ENCODE measurements around the gene KLHL11. TPM values are rescaled to one million over a fixed set of nuclear protein-coding genes. Genes with fewer than 3 reads are reported as not detected.

The KLHL11 gene
- polyA plus RNA-seq, 1 donor (not counting 4 experiments of a cell fraction or from before 2014, with no cell fraction given): 5.2 TPM

DNA sequence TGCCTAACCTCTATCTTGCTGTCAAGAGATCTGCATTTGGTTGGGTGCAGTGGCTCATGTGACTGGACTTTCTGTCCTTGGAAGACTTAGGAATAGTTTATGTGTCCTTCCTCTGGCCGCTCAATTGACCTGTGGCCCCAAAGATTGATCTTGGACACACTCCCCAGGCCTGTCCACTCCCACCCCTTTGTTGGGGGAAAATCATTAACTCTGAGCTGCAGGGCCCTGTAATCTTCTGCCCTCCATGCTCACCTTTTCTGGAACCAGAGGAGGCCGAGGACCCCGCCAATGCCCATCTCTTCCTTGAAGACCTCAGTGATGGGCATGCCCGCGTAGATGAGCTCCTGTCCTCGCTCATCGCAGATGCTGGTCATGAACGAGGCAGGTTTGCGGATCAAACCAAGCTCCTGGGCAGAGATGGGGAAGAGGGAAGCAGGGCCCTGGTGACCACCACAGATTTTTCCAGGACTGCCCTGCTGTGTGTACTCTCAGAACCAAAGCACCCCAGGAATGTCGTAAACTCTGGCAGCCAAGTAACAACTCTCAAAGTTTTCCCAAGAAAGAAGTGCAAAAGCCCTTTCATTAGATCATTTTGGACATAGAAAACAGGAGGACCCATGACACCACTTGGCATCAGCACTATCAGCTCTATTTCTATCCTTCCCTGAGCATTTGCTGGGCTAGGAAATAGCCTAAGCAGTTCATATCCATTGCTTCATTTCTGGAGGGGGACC is 8.5 kb upstream of the KLHL11 start:
- Histone ChIP-seq H3K4me1 (ENCODE audit: control insufficient read depth, extremely low read depth, insufficient read depth, low read length) (peaks cover 6% of the 10 kb centered on the region), H3K9me3 (ENCODE audit: control insufficient read depth, low read depth, low read length) (no peaks in the 10 kb centered on the region), H3K9me1 (ENCODE audit: control insufficient read depth, extremely low read depth, insufficient read depth, low read length) (no peaks in the 10 kb centered on the region), H3K4me3 (ENCODE audit: control insufficient read depth in 2 of 3, extremely low read depth in 1 of 3, insufficient read depth in 2 of 3, low read depth in 1 of 3, low read length in 3 of 3) (no peak overlapping the region), H3K36me3 (ENCODE audit: control insufficient read depth in 2 of 2, extremely low read depth in 1 of 2, insufficient read depth in 2 of 2, low read length in 2 of 2) (peaks cover 54 to 59% of the 10 kb centered on the region in 2 experiments), H2AFZ (ENCODE audit: control insufficient read depth, low read length) (no peak overlapping the region), H3K4me2 (ENCODE audit: control insufficient read depth, extremely low read depth, insufficient read depth, low read depth, low read length) (no peak overlapping the region), H3K27ac (ENCODE audit: control insufficient read depth, insufficient read depth, low read length) (no peak overlapping the region), H4K20me1 (ENCODE audit: control insufficient read depth, extremely low read depth, insufficient read depth, low read length) (no peaks in the 10 kb centered on the region), H3K79me2 (ENCODE audit: control insufficient read depth, insufficient read depth, low read length) (no peaks in the 10 kb centered on the region), H3K9ac (ENCODE audit: control insufficient read depth, extremely low read depth, insufficient read depth, low read length) (no peak overlapping the region), H3K27me3 (ENCODE audit: control insufficient read depth, extremely low read depth, insufficient read depth, low read length) (no peaks in the 10 kb centered on the region)
- dilution Hi-C loops (cut with MboI; ENCODE audit: extremely low pct_ligation_motif_present, low sequenced_read_pairs): no loop called here
- DNase-seq (ENCODE audit: low read depth, low spot score): no peak
- FAIRE-seq: no peak
- TF ChIP-seq, protein P1, sequence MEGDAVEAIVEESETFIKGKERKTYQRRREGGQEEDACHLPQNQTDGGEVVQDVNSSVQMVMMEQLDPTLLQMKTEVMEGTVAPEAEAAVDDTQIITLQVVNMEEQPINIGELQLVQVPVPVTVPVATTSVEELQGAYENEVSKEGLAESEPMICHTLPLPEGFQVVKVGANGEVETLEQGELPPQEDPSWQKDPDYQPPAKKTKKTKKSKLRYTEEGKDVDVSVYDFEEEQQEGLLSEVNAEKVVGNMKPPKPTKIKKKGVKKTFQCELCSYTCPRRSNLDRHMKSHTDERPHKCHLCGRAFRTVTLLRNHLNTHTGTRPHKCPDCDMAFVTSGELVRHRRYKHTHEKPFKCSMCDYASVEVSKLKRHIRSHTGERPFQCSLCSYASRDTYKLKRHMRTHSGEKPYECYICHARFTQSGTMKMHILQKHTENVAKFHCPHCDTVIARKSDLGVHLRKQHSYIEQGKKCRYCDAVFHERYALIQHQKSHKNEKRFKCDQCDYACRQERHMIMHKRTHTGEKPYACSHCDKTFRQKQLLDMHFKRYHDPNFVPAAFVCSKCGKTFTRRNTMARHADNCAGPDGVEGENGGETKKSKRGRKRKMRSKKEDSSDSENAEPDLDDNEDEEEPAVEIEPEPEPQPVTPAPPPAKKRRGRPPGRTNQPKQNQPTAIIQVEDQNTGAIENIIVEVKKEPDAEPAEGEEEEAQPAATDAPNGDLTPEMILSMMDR (optimal IDR thresholded peaks at IDR 0.05 in 1 of 3, IDR thresholded peaks at IDR 0.05 in 1 of 3, conservative IDR thresholded peaks at IDR 0.05 in 1 of 3; ENCODE audit: extremely low read depth in 1 of 3, insufficient read depth in 2 of 3, low read length in 3 of 3): no peak
- TF ChIP-seq EZH2 (IDR thresholded peaks at IDR 0.05; ENCODE audit: low read length): no peak

DNA sequence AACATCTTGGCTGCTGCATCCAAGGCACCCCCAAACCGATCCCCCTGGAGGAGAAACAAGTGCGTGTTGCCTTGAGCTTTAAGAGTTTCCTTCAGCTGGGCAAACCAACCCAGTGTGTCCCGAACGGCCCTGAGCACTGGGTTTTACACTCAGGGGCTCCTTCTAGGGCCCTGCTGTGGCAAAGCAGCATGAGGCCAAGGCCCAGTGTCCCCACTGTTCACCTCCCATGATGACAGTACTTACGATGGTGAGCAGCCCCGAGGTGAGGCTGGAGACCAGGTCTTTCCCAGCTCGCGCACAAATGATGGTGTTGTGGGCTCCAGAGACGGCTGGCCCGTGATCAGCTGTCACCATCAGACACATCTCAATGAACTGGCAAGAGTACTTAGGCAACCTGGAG is 6.6 kb upstream of the KLHL11 start:
- no peaks in the 10 kb centered on the region for H3K9me1 ChIP-seq (ENCODE audit: control insufficient read depth, extremely low read depth, insufficient read depth, low read length)
- no peak for DNase-seq (ENCODE audit: low read depth, low spot score)
- H3K9ac ChIP-seq (ENCODE audit: control insufficient read depth, extremely low read depth, insufficient read depth, low read length): no peak overlapping the region
- no peak overlapping the region for H3K4me3 ChIP-seq (ENCODE audit: control insufficient read depth in 2 of 3, extremely low read depth in 1 of 3, insufficient read depth in 2 of 3, low read depth in 1 of 3, low read length in 3 of 3)
- H3K4me2 ChIP-seq (ENCODE audit: control insufficient read depth, extremely low read depth, insufficient read depth, low read depth, low read length): no peak overlapping the region
- no peaks in the 10 kb centered on the region for H3K79me2 ChIP-seq (ENCODE audit: control insufficient read depth, insufficient read depth, low read length)
- H2AFZ ChIP-seq (ENCODE audit: control insufficient read depth, low read length): no peak overlapping the region
- no peaks in the 10 kb centered on the region for H4K20me1 ChIP-seq (ENCODE audit: control insufficient read depth, extremely low read depth, insufficient read depth, low read length)
- dilution Hi-C loops (cut with MboI; ENCODE audit: extremely low pct_ligation_motif_present, low sequenced_read_pairs): no loop called here
- H3K27ac ChIP-seq (ENCODE audit: control insufficient read depth, insufficient read depth, low read length): no peak overlapping the region
- H3K36me3 ChIP-seq (ENCODE audit: control insufficient read depth in 2 of 2, extremely low read depth in 1 of 2, insufficient read depth in 2 of 2, low read length in 2 of 2): peaks cover 48 to 61% of the 10 kb centered on the region in 2 experiments
- no peaks in the 10 kb centered on the region for H3K9me3 ChIP-seq (ENCODE audit: control insufficient read depth, low read depth, low read length)
- TF ChIP-seq, protein P1 (optimal IDR thresholded peaks at IDR 0.05 in 1 of 3, IDR thresholded peaks at IDR 0.05 in 1 of 3, conservative IDR thresholded peaks at IDR 0.05 in 1 of 3; ENCODE audit: extremely low read depth in 1 of 3, insufficient read depth in 2 of 3, low read length in 3 of 3): no peak
- TF ChIP-seq EZH2 (IDR thresholded peaks at IDR 0.05; ENCODE audit: low read length): no peak
- H3K27me3 ChIP-seq (ENCODE audit: control insufficient read depth, extremely low read depth, insufficient read depth, low read length): no peaks in the 10 kb centered on the region
- H3K4me1 ChIP-seq (ENCODE audit: control insufficient read depth, extremely low read depth, insufficient read depth, low read length): peaks cover 6% of the 10 kb centered on the region
- FAIRE-seq: no peak

All from keratinocyte (primary cell).